ENCODE measurements around the gene CREB3L1. TPM values are rescaled to one million over a fixed set of nuclear protein-coding genes. Genes with fewer than 3 reads are reported as not detected.
A peak's percentile ranks its signal among the peaks of the same experiment; 100 is the strongest.

The CREB3L1 gene
- total RNA-seq, 1 donor from 2014 or later = 6.1 TPM

DNA sequence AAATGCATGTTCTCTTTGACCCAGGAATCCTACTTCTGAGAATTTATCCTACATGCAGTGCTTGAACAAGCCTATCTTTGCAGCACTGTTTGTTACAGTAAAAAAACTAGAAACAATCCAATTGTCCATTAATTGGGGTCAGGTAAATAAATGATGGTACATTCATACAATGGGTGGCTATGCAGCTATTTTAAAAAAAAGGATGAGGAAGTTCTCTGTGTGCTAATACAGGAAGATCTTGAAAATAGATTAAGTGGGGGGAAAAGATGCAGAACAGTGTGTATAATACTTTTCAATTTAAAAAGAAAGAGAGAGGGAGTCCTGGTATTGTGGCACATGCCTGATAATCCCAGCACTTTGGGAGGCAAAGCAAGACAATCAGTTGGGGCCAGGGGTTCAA, 9.5 kb upstream of the CREB3L1 start:
- no peak for DNase-seq
- H3K36me3 Mint-ChIP-seq (ENCODE audit: unreplicated experiment) = peaks cover 5% of the 10 kb centered on the region
- TF ChIP-seq, protein P1, sequence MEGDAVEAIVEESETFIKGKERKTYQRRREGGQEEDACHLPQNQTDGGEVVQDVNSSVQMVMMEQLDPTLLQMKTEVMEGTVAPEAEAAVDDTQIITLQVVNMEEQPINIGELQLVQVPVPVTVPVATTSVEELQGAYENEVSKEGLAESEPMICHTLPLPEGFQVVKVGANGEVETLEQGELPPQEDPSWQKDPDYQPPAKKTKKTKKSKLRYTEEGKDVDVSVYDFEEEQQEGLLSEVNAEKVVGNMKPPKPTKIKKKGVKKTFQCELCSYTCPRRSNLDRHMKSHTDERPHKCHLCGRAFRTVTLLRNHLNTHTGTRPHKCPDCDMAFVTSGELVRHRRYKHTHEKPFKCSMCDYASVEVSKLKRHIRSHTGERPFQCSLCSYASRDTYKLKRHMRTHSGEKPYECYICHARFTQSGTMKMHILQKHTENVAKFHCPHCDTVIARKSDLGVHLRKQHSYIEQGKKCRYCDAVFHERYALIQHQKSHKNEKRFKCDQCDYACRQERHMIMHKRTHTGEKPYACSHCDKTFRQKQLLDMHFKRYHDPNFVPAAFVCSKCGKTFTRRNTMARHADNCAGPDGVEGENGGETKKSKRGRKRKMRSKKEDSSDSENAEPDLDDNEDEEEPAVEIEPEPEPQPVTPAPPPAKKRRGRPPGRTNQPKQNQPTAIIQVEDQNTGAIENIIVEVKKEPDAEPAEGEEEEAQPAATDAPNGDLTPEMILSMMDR (IDR thresholded peaks at IDR 0.05; ENCODE audit: partially characterized antibody, unreplicated experiment) = no peak
- H3K27me3 Mint-ChIP-seq (ENCODE audit: unreplicated experiment) = peaks cover 4% of the 10 kb centered on the region
- H3K27ac Mint-ChIP-seq (ENCODE audit: unreplicated experiment) = no peak overlapping the region
- H3K4me1 Mint-ChIP-seq (ENCODE audit: low read depth, unreplicated experiment) = peaks cover 13% of the 10 kb centered on the region
- H3K9me3 Mint-ChIP-seq (ENCODE audit: unreplicated experiment) = peaks cover 7% of the 10 kb centered on the region
- no peak overlapping the region for H3K4me3 Mint-ChIP-seq (ENCODE audit: unreplicated experiment)

DNA sequence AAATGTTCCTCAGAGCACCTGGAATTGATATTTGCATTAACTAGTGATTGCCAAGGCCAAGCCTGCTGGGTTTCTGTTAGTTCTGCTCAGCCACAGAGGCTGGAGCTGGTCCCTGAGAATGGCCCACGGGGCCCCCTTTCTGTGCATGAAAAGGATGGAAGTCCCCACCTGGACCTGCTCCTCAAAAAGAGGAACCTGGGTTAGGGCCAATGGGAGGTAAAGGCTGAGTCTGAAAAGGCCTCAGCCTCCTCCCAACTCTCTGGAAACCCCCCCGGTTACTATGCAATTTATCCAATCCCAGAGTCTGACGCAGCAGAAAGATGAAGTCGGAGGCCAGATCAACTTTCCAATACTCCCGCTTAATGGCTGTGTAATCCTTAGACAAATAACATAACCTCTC, 6.8 kb upstream of the CREB3L1 start:
- peaks cover 2% of the 10 kb centered on the region for H3K27me3 Mint-ChIP-seq (ENCODE audit: unreplicated experiment)
- DNase-seq = no peak
- no peaks in the 10 kb centered on the region for H3K36me3 Mint-ChIP-seq (ENCODE audit: unreplicated experiment)
- TF ChIP-seq, protein P1 (IDR thresholded peaks at IDR 0.05; ENCODE audit: partially characterized antibody, unreplicated experiment) = no peak
- no peak overlapping the region for H3K27ac Mint-ChIP-seq (ENCODE audit: unreplicated experiment)
- peaks cover 13% of the 10 kb centered on the region for H3K4me1 Mint-ChIP-seq (ENCODE audit: low read depth, unreplicated experiment)
- peaks cover 4% of the 10 kb centered on the region for H3K9me3 Mint-ChIP-seq (ENCODE audit: unreplicated experiment)
- H3K4me3 Mint-ChIP-seq (ENCODE audit: unreplicated experiment) = no peak overlapping the region

DNA sequence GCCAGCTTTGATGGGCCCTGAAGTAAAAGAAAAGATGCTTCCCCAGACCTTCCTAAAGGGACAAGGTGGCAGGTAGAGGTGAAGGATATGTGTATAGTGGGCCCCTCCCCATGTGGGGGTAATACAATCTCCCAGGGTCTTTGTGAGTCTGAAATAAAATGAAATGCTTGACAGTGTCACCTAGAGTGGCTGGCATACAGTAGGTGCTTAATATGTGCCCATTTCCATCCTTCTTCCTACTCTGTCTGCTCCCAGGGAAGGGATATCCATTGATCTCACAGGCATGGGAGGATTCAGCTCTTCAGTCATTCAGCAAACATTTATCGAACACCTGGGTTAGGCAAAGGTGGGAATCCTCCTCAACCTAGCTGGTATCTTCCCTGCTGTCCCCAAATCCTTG, 6.1 kb upstream of the CREB3L1 start:
- peaks cover 2% of the 10 kb centered on the region for H3K27me3 Mint-ChIP-seq (ENCODE audit: unreplicated experiment)
- TF ChIP-seq, protein P1 (IDR thresholded peaks at IDR 0.05; ENCODE audit: partially characterized antibody, unreplicated experiment) = no peak
- H3K4me3 Mint-ChIP-seq (ENCODE audit: unreplicated experiment) = no peak overlapping the region
- no peak overlapping the region for H3K27ac Mint-ChIP-seq (ENCODE audit: unreplicated experiment)
- DNase-seq = no peak
- H3K9me3 Mint-ChIP-seq (ENCODE audit: unreplicated experiment) = peaks cover 2% of the 10 kb centered on the region
- no peaks in the 10 kb centered on the region for H3K36me3 Mint-ChIP-seq (ENCODE audit: unreplicated experiment)
- peaks cover 13% of the 10 kb centered on the region for H3K4me1 Mint-ChIP-seq (ENCODE audit: low read depth, unreplicated experiment)

- peaks cover 2% of the 10 kb centered on the region for H3K27me3 Mint-ChIP-seq (ENCODE audit: unreplicated experiment)
- H3K36me3 Mint-ChIP-seq (ENCODE audit: unreplicated experiment) = no peaks in the 10 kb centered on the region
- peak overlapping the region; percentile 0 for H3K27ac Mint-ChIP-seq (ENCODE audit: unreplicated experiment)
- H3K9me3 Mint-ChIP-seq (ENCODE audit: unreplicated experiment) = peaks cover 2% of the 10 kb centered on the region
- TF ChIP-seq, protein P1 (IDR thresholded peaks at IDR 0.05; ENCODE audit: partially characterized antibody, unreplicated experiment) = no peak
- peaks cover 13% of the 10 kb centered on the region for H3K4me1 Mint-ChIP-seq (ENCODE audit: low read depth, unreplicated experiment)
- DNase-seq = no peak
- no peak overlapping the region for H3K4me3 Mint-ChIP-seq (ENCODE audit: unreplicated experiment)
Observed at GRCh38 chr11:46271875-46272815, 5.3 kb upstream of the CREB3L1 start.

DNA sequence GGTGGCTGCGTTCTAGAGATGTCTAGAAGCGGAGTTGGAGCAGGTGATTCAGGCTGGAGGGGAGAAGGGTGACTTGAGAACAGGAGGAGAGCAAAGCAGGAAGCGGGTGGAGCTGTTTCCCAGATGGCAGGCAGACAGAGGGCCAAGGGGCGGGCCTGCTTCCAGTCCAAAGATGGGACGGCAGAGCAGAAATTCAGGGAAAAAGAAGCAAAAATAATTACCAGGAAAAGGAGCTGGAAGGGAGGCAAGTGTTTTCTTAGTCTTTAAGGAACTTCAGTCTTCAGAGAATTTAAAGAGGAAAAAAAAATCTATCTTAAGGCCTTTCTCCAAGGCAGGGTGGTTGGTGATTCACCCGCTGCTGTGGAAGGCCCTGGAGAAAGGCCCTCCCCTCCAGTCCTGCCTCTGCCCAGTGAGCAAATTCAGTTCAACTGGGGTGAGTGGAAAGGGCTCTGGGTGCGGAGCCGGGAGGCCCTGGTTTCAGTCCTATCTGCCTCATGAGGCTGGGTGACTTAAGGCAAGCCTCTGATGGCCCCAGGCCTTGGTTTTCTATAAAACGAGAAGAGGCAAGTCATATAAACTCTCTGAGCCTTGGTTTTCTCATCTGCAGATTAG, 4.5 kb upstream of the CREB3L1 start:
- TF ChIP-seq, protein P1 (IDR thresholded peaks at IDR 0.05; ENCODE audit: partially characterized antibody, unreplicated experiment) = no peak
- peak overlapping the region; percentile 0 for H3K27ac Mint-ChIP-seq (ENCODE audit: unreplicated experiment)
- DNase-seq = no peak

More for the DNA sequence above, 4.5 kb upstream of the CREB3L1 start:
- H3K36me3 Mint-ChIP-seq (ENCODE audit: unreplicated experiment) = no peaks in the 10 kb centered on the region
- H3K27me3 Mint-ChIP-seq (ENCODE audit: unreplicated experiment) = peaks cover 5% of the 10 kb centered on the region
- H3K9me3 Mint-ChIP-seq (ENCODE audit: unreplicated experiment) = peaks cover 2% of the 10 kb centered on the region
- H3K4me1 Mint-ChIP-seq (ENCODE audit: low read depth, unreplicated experiment) = peaks cover 15% of the 10 kb centered on the region
- H3K4me3 Mint-ChIP-seq (ENCODE audit: unreplicated experiment) = no peak overlapping the region
